Neural cell (in vitro differentiated cells): ENCODE measurements around the gene ZNF680. TPM values are rescaled to one million over a fixed set of nuclear protein-coding genes. Genes with fewer than 3 reads are reported as not detected.

Experiments
- H2AFZ ChIP-seq: fragments of 200-600, 300-800 bp; sonication (generic), shearing (Covaris generic); 2 replicates; pipeline ENCODE4 v1.6.0; 2014; ENCODE audit warnings: low read depth, mild to moderate bottlenecking, antibody characterized with exemption, low read length, moderate library complexity
- H3F3A ChIP-seq: fragments of 200-600 bp; shearing (Covaris generic); 2 replicates; pipeline ENCODE4 v1.6.1; 2016; ENCODE audit warnings: mild to moderate bottlenecking, moderate library complexity, mixed read lengths, antibody characterized with exemption, low read length; ENCODE audit not compliant: insufficient read depth, poor library complexity, severe bottlenecking
- H3K27ac ChIP-seq: fragments of 200-600, 300-800 bp; sonication (generic), shearing (Covaris generic); 2 replicates; pipeline ENCODE4 v1.5.1; 2014; ENCODE audit warnings: mild to moderate bottlenecking, low read length, moderate library complexity
- H3K27me3 ChIP-seq: fragments of 300-800, 200-600 bp; sonication (generic), shearing (Covaris generic); 2 replicates; pipeline ENCODE4 v1.6.0; 2014; ENCODE audit warnings: mild to moderate bottlenecking, low read depth, low read length, moderate library complexity; ENCODE audit not compliant: insufficient read depth
- H3K36me3 ChIP-seq: fragments of 300-800, 200-600 bp; sonication (generic), shearing (Covaris generic); 2 replicates; pipeline ENCODE4 v1.5.1; 2014; ENCODE audit warnings: mild to moderate bottlenecking, antibody characterized with exemption, low read length, moderate library complexity; ENCODE audit not compliant: insufficient read depth
- H3K4me2 ChIP-seq: fragments of 300-800, 200-600 bp; sonication (generic), shearing (Covaris generic); 2 replicates; pipeline ENCODE4 v1.6.0; 2014; ENCODE audit warnings: mild to moderate bottlenecking, low read length
- H3K4me3 ChIP-seq: fragments of 300-800, 200-600 bp; sonication (generic), shearing (Covaris generic); 2 replicates; pipeline ENCODE4 v1.5.1; 2014; ENCODE audit warnings: mild to moderate bottlenecking, low read length, moderate library complexity
- H3K79me2 ChIP-seq: fragments of 200-600 bp; shearing (Covaris generic); replicated peaks from 2 replicates; pipeline ENCODE4 v1.6.0; 2014; ENCODE audit warnings: mild to moderate bottlenecking, low read length, moderate library complexity; ENCODE audit not compliant: insufficient read depth
- H3K9ac ChIP-seq: fragments of 300-800, 200-600 bp; sonication (generic), shearing (Covaris generic); 2 replicates; pipeline ENCODE4 v1.6.1; 2016; ENCODE audit warnings: mild to moderate bottlenecking, low read length, mixed read lengths
- H3K9me2 ChIP-seq: fragments of 200-600 bp; shearing (Covaris generic); 2 replicates; pipeline ENCODE4 v1.6.1; 2016; ENCODE audit warnings: mild to moderate bottlenecking, low read length, mixed read lengths; ENCODE audit not compliant: insufficient read depth
- H3K9me3 ChIP-seq: fragments of 200-600, 300-800 bp; sonication (generic), shearing (Covaris generic); 2 replicates; pipeline ENCODE4 v1.6.1; 2016; ENCODE audit warnings: mild to moderate bottlenecking, mixed run types, low read length, moderate library complexity, mixed read lengths
- H4K20me1 ChIP-seq: fragments of 200-600 bp; shearing (Covaris generic); 2 replicates; pipeline ENCODE4 v1.6.1; 2016; ENCODE audit warnings: mild to moderate bottlenecking, mixed run types; ENCODE audit not compliant: insufficient read depth
- EZH2 ChIP-seq: fragments of 200-600, 300-800 bp; shearing (Covaris generic), sonication (generic); IDR thresholded peaks from 2 replicates; pipeline ENCODE4 v1.6.1; 2014; ENCODE audit warnings: antibody characterized with exemption, low read length, borderline replicate concordance, mild to moderate bottlenecking; ENCODE audit not compliant: insufficient read depth, poor library complexity, severe bottlenecking
- MXI1 ChIP-seq: fragments of 450-650 bp; conservative IDR thresholded peaks from 2 replicates; pipeline ENCODE4 v1.6.1; 2014; ENCODE audit warnings: antibody characterized with exemption, mild to moderate bottlenecking; ENCODE audit not compliant: poor library complexity, severe bottlenecking
- POLR2AphosphoS5 ChIP-seq: IDR thresholded peaks from 2 replicates; pipeline ENCODE4 v1.6.1; 2012
- RAD21 ChIP-seq: fragments of 450-650 bp; conservative IDR thresholded peaks from 2 replicates; pipeline ENCODE4 v1.6.1; 2014; ENCODE audit warnings: antibody characterized with exemption, mild to moderate bottlenecking, moderate library complexity
- SMC3 ChIP-seq: fragments of 450-650 bp; conservative IDR thresholded peaks from 2 replicates; pipeline ENCODE4 v1.6.1; 2014; ENCODE audit warnings: antibody characterized with exemption, mild to moderate bottlenecking, moderate library complexity; ENCODE audit not compliant: poor library complexity
- polyA plus RNA-seq: library from polyadenylated mRNA; depleted of rRNA; stranded (reverse); fragments of >200 nt; gene quantifications from 2 replicates; pipeline ENCODE4 v1.2.3, GENCODE V29; 2014
- TF ChIP-seq, protein P1 (sequence below): IDR thresholded peaks from 2 replicates; pipeline ENCODE4 v1.6.1; 2012; ENCODE audit warnings: borderline replicate concordance
- TF ChIP-seq, protein P2 (sequence below): fragments of 450-650 bp; IDR thresholded peaks from 2 replicates; pipeline ENCODE4 v1.5.1; 2014; ENCODE audit warnings: antibody characterized with exemption, mild to moderate bottlenecking, moderate library complexity; ENCODE audit not compliant: poor library complexity, severe bottlenecking

ZNF680 gene
- polyA plus RNA-seq, 1 donor from 2014 or later = 0.32 TPM

DNA sequence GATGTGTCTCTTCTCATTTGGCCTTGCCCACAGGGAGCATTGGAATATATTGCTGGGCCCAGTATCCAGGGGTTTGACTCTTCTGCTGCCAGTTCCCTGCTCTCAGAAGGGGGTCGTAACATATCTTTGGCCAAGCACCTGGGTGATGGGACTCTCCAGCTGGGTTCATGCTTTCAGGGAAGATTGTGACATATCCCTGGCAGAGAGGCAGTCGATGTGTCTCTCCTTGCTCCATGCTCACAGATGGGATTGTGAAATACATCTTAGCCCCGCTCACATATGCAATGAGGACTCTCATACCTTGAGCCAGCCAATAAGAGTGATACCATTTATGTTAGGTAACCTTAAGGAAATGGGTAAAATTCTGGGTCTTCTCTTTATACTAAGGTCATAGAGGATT lies 39.2 kb upstream of the ZNF680 start:
- no peaks in the 10 kb centered on the region for H4K20me1 ChIP-seq

GRCh38 chr7:64599359-64599758 lies 36.5 kb upstream of the ZNF680 start:
- Histone ChIP-seq H2AFZ (no peak overlapping the region), H4K20me1 (no peaks in the 10 kb centered on the region), H3K79me2 (no peaks in the 10 kb centered on the region), H3K27me3 (no peaks in the 10 kb centered on the region), H3K9me3 (peaks cover 8% of the 10 kb centered on the region), H3K9me2 (no peaks in the 10 kb centered on the region), H3K4me3 (no peak overlapping the region), H3K27ac (no peak overlapping the region), H3K4me2 (no peak overlapping the region), H3K9ac (no peak overlapping the region), H3K36me3 (no peaks in the 10 kb centered on the region), H3F3A (no peaks in the 10 kb centered on the region)
- TF ChIP-seq, protein P1, sequence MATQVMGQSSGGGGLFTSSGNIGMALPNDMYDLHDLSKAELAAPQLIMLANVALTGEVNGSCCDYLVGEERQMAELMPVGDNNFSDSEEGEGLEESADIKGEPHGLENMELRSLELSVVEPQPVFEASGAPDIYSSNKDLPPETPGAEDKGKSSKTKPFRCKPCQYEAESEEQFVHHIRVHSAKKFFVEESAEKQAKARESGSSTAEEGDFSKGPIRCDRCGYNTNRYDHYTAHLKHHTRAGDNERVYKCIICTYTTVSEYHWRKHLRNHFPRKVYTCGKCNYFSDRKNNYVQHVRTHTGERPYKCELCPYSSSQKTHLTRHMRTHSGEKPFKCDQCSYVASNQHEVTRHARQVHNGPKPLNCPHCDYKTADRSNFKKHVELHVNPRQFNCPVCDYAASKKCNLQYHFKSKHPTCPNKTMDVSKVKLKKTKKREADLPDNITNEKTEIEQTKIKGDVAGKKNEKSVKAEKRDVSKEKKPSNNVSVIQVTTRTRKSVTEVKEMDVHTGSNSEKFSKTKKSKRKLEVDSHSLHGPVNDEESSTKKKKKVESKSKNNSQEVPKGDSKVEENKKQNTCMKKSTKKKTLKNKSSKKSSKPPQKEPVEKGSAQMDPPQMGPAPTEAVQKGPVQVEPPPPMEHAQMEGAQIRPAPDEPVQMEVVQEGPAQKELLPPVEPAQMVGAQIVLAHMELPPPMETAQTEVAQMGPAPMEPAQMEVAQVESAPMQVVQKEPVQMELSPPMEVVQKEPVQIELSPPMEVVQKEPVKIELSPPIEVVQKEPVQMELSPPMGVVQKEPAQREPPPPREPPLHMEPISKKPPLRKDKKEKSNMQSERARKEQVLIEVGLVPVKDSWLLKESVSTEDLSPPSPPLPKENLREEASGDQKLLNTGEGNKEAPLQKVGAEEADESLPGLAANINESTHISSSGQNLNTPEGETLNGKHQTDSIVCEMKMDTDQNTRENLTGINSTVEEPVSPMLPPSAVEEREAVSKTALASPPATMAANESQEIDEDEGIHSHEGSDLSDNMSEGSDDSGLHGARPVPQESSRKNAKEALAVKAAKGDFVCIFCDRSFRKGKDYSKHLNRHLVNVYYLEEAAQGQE = no peak
- TF ChIP-seq EZH2 (no peak), MXI1 (no peak), SMC3 (no peak), RAD21 (no peak), POLR2AphosphoS5 (no peak)

More for the DNA sequence above, 39.2 kb upstream of the ZNF680 start:
- Histone ChIP-seq H3K36me3 (no peaks in the 10 kb centered on the region), H3K4me2 (no peak overlapping the region), H3K9ac (no peak overlapping the region), H3F3A (no peaks in the 10 kb centered on the region), H3K4me3 (no peak overlapping the region), H2AFZ (no peak overlapping the region), H3K27ac (no peak overlapping the region), H3K27me3 (no peaks in the 10 kb centered on the region), H3K9me3 (peaks cover 8% of the 10 kb centered on the region), H3K79me2 (no peaks in the 10 kb centered on the region), H3K9me2 (no peaks in the 10 kb centered on the region)
- TF ChIP-seq, protein P2, sequence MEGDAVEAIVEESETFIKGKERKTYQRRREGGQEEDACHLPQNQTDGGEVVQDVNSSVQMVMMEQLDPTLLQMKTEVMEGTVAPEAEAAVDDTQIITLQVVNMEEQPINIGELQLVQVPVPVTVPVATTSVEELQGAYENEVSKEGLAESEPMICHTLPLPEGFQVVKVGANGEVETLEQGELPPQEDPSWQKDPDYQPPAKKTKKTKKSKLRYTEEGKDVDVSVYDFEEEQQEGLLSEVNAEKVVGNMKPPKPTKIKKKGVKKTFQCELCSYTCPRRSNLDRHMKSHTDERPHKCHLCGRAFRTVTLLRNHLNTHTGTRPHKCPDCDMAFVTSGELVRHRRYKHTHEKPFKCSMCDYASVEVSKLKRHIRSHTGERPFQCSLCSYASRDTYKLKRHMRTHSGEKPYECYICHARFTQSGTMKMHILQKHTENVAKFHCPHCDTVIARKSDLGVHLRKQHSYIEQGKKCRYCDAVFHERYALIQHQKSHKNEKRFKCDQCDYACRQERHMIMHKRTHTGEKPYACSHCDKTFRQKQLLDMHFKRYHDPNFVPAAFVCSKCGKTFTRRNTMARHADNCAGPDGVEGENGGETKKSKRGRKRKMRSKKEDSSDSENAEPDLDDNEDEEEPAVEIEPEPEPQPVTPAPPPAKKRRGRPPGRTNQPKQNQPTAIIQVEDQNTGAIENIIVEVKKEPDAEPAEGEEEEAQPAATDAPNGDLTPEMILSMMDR = no peak
- no peak for TF ChIP-seq MXI1

DNA sequence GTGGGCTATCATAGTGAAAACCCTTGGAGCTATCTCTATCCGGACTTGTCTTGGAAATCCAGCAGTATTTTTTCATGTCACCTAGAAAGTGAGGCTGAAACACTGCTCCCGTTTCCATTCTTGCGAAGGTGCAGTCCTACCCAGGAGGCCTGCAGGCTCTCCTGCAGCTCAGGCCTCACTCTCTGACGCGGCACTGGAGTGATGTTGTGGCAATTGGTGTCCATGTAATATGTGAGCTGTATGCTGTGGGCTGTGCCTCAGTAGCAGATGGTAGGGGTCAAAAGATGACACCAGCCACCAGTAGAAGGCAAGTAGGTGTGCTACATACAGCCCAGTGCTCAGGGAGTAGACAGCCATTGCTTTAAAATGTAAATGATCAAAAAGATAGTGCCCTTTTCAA lies 28.1 kb upstream of the ZNF680 start:
- Histone ChIP-seq H3K79me2 (no peaks in the 10 kb centered on the region), H3K4me2 (no peak overlapping the region), H3K9ac (no peak overlapping the region), H3K4me3 (no peak overlapping the region), H3K27me3 (no peaks in the 10 kb centered on the region), H2AFZ (no peak overlapping the region), H3K27ac (no peak overlapping the region), H3K36me3 (no peaks in the 10 kb centered on the region), H3F3A (no peaks in the 10 kb centered on the region), H4K20me1 (no peaks in the 10 kb centered on the region), H3K9me2 (no peaks in the 10 kb centered on the region), H3K9me3 (no peaks in the 10 kb centered on the region)
- TF ChIP-seq, protein P1 = no peak
- TF ChIP-seq SMC3 = no peak
- no peak for TF ChIP-seq POLR2AphosphoS5
- TF ChIP-seq EZH2 = no peak
- TF ChIP-seq, protein P2 = no peak
